B cell (primary cell): ENCODE measurements around the gene NCEH1. TPM values are rescaled to one million over a fixed set of nuclear protein-coding genes. Genes with fewer than 3 reads are reported as not detected.

Experiments used
- ATAC-seq: fragments of 200-7000 bp; cut with Tn5 transposase; one replicate; pipeline ENCODE4 v1.10.0; 2021; ENCODE audit warnings: low read depth, mild to moderate bottlenecking, moderate number of reproducible peaks, moderate library complexity
- CTCF ChIA-PET: fragments of 350-600 bp; sonication (Branson Sonifier 250); formaldehyde crosslinking; loops from one replicate; lab custom pipeline; 2021; ENCODE audit warnings: antibody characterized with exemption, inconsistent platforms; lab: Charles Lee
- POLR2A ChIA-PET: fragments of 350-600 bp; sonication (Branson Sonifier 250); formaldehyde crosslinking; loops from one replicate; lab custom pipeline; 2021; ENCODE audit warnings: antibody characterized with exemption; lab: Charles Lee
- DNase-seq: peaks from one replicate; pipeline ENCODE4 v3.0.0; 2013
- H2AFZ ChIP-seq: 2 replicates; pipeline ENCODE4 v1.6.1; 2012; ENCODE audit warnings: mild to moderate bottlenecking, low read depth, low read length; ENCODE audit not compliant: insufficient read depth, poor library complexity, severe bottlenecking
- H3K27ac ChIP-seq, 2 donors: 1 replicate in 1 of 2; 2 replicates in 1 of 2; pipeline ENCODE4 v1.5.1; 2012 to 2013; ENCODE audit warnings: low read length in 2 of 2, mild to moderate bottlenecking in 2 of 2, moderate library complexity in 1 of 2
- H3K27me3 ChIP-seq, 4 experiments: fragments of 200-600 bp in 1 of 4; sonication (generic) in 1 of 4; replicated peaks in 1 of 4; 1 replicate in 2 of 4; 2 replicates in 2 of 4; pipeline versions ENCODE4 v1.6.1 to v1.7.0; 2013 to 2016; ENCODE audit warnings: low read length in 3 of 4, mild to moderate bottlenecking in 2 of 4, mixed read lengths in 1 of 4, moderate library complexity in 1 of 4; ENCODE audit not compliant: insufficient read depth in 4 of 4, control insufficient read depth in 3 of 4; ENCODE audit errors: control extremely low read depth in 1 of 4
- H3K36me3 ChIP-seq, 2 experiments: replicated peaks in 1 of 2; 1 replicate in 1 of 2; 2 replicates in 1 of 2; pipeline versions ENCODE4 v1.6.1 to v1.7.1; 2013; ENCODE audit warnings: low read length in 1 of 2; ENCODE audit not compliant: insufficient read depth in 2 of 2, control insufficient read depth in 1 of 2; ENCODE audit errors: control extremely low read depth in 1 of 2, extremely low read depth in 1 of 2
- H3K4me1 ChIP-seq, 2 donors: fragments of 200-600 bp in 1 of 2; sonication (generic) in 1 of 2; 1 replicate in 1 of 2; 2 replicates in 1 of 2; pipeline versions ENCODE4 v1.5.1 to v1.6.1; 2013 to 2017; ENCODE audit warnings: low read length in 2 of 2; ENCODE audit not compliant: control insufficient read depth in 2 of 2, insufficient read depth in 2 of 2
- H3K4me2 ChIP-seq: replicated peaks from 2 replicates; pipeline ENCODE3; 2012; ENCODE audit warnings: mild to moderate bottlenecking, low read depth, low read length; ENCODE audit not compliant: poor library complexity, severe bottlenecking
- H3K4me3 ChIP-seq, 5 experiments: fragments of 200-600 bp in 1 of 5; sonication (generic) in 1 of 5; 1 replicate in 3 of 5; 2 replicates in 2 of 5; pipeline versions ENCODE4 v1.5.1 to v1.7.0; 2011 to 2016; ENCODE audit warnings: low read length in 4 of 5, mild to moderate bottlenecking in 4 of 5, low read depth in 2 of 5, control low read depth in 1 of 5, moderate library complexity in 1 of 5; ENCODE audit not compliant: insufficient read depth in 1 of 5; ENCODE audit errors: control extremely low read depth in 1 of 5, extremely low read depth in 1 of 5
- H3K79me2 ChIP-seq: fragments of 200-600 bp; sonication (generic); one replicate; pipeline ENCODE4 v1.6.0; 2016; ENCODE audit warnings: low read length; ENCODE audit not compliant: control insufficient read depth, insufficient read depth
- H3K9ac ChIP-seq: fragments of 200-600 bp; sonication (generic); 2 replicates; pipeline ENCODE4 v1.6.1; 2017; ENCODE audit warnings: mild to moderate bottlenecking, low read length, moderate library complexity
- H3K9me3 ChIP-seq, 3 donors: one replicate each; pipeline versions ENCODE4 v1.6.1 to v1.7.1; 2013; ENCODE audit warnings: low read length in 2 of 3; ENCODE audit not compliant: control insufficient read depth in 2 of 3, insufficient read depth in 1 of 3; ENCODE audit errors: control extremely low read depth in 1 of 3
- H4K20me1 ChIP-seq: 2 replicates; pipeline ENCODE4 v1.6.0; 2012; ENCODE audit warnings: mild to moderate bottlenecking, low read length; ENCODE audit not compliant: insufficient read depth, control insufficient read depth, poor library complexity, severe bottlenecking
- H3K27ac Mint-ChIP-seq: one replicate; pipeline ENCODE4 v1.8.0; 2021; ENCODE audit warnings: mixed read lengths
- H3K27me3 Mint-ChIP-seq: one replicate; pipeline ENCODE4 v1.8.0; 2021; ENCODE audit warnings: mixed read lengths
- H3K4me1 Mint-ChIP-seq: one replicate; pipeline ENCODE4 v1.8.0; 2021; ENCODE audit warnings: mixed read lengths
- H3K4me3 Mint-ChIP-seq: one replicate; pipeline ENCODE4 v1.8.0; 2021; ENCODE audit warnings: mixed read lengths
- H3K9me3 Mint-ChIP-seq: one replicate; pipeline ENCODE4 v1.8.0; 2022; ENCODE audit warnings: mixed read lengths; ENCODE audit not compliant: insufficient read depth
- EZH2 ChIP-seq: IDR thresholded peaks from 2 replicates; pipeline ENCODE4 v1.6.1; 2012; ENCODE audit warnings: borderline replicate concordance, low read depth, mild to moderate bottlenecking, moderate library complexity, low read length; ENCODE audit not compliant: insufficient read depth, poor library complexity, severe bottlenecking
- WGBS: methylation state at CpG from one replicate; pipeline ENCODE4 v1.1.5; 2013; ENCODE audit warnings: missing lambda C conversion rate; ENCODE audit not compliant: insufficient coverage; 5-methylcytosine and 5-hydroxymethylcytosine counted together
- intact Hi-C: fragments of 100-400 bp; cut with micrococcal nuclease; formaldehyde crosslinking; loops from one replicate; pipeline ENCODE4 v1.10.0; 2022
- polyA plus RNA-seq: library from polyadenylated mRNA; depleted of rRNA; stranded (reverse); fragments of >200 nt; gene quantifications from 2 replicates; pipeline ENCODE4 v1.2.3, GENCODE V29; 2012
- total RNA-seq, 2 donors: library from RNA; stranded (reverse); fragments of 120-200 nt in 1 of 2; gene quantifications; 1 replicate in 1 of 2; 2 replicates in 1 of 2; pipeline versions ENCODE4 v1.2.3 to v1.2.4, GENCODE V29; 2013 to 2022
- TF ChIP-seq, protein P1 (sequence below): fragments of 200-600 bp; IDR thresholded peaks from one replicate; pipeline ENCODE4 v1.8.0; 2022; ENCODE audit warnings: antibody characterized with exemption, mild to moderate bottlenecking

NCEH1 gene
- total and polyA plus RNA-seq, 2 donors (not counting 1 experiment from before 2014, with no cell fraction given), result 3.4 to 8.6 TPM

DNA sequence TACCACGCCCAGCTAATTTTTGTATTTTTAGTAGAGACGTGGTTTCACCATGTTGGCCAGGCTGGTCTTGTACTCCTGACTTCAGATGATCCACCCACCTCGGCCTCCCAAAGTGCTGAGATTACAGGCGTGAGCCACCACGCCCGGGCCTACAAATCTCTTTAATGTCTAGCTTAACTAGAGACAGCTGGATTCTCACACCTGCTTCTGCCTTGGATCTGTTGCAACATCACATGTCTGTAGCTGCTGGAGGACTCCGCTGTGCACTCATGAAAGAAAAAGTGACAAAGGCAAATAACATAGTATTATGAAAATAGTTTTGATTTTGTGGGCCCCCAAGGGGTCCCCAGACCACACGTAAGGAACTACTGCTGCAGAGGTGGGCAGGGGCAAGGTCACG lies 85.9 kb downstream of the NCEH1 start:
- no peak overlapping the region for H3K4me3 ChIP-seq
- H3K4me3 Mint-ChIP-seq, result no peak overlapping the region
- H3K79me2 ChIP-seq, result no peaks in the 10 kb centered on the region
- H3K27ac ChIP-seq, result no peak overlapping the region
- no peaks in the 10 kb centered on the region for H3K27me3 ChIP-seq
- no peak for DNase-seq
- 95% methylated on average over 9 of the region's 9 CpGs for WGBS
- no peaks in the 10 kb centered on the region for H3K9me3 ChIP-seq
- H3K27me3 Mint-ChIP-seq, result no peaks in the 10 kb centered on the region
- intact Hi-C loops, result no loop called here
- H3K4me2 ChIP-seq, result no peak overlapping the region
- no peaks in the 10 kb centered on the region for H3K36me3 ChIP-seq
- peaks cover 1% of the 10 kb centered on the region for H3K4me1 Mint-ChIP-seq
- no peak for TF ChIP-seq EZH2
- H2AFZ ChIP-seq, result no peak overlapping the region
- no peaks in the 10 kb centered on the region for H3K9me3 Mint-ChIP-seq
- ATAC-seq, result no peak
- CTCF ChIA-PET, result interaction anchor here (0.7 to 4.2 kb wide), 7 partner anchors 9 to 277 kb away, joined by 3 to 19 read pairs (median 5); no protein-coding TSS in a partner anchor
- H3K9ac ChIP-seq, result no peak overlapping the region
- POLR2A ChIA-PET, result no interaction called here
- H3K4me1 ChIP-seq, result no peaks in the 10 kb centered on the region
- no peaks in the 10 kb centered on the region for H4K20me1 ChIP-seq
- no peak overlapping the region for H3K27ac Mint-ChIP-seq

DNA sequence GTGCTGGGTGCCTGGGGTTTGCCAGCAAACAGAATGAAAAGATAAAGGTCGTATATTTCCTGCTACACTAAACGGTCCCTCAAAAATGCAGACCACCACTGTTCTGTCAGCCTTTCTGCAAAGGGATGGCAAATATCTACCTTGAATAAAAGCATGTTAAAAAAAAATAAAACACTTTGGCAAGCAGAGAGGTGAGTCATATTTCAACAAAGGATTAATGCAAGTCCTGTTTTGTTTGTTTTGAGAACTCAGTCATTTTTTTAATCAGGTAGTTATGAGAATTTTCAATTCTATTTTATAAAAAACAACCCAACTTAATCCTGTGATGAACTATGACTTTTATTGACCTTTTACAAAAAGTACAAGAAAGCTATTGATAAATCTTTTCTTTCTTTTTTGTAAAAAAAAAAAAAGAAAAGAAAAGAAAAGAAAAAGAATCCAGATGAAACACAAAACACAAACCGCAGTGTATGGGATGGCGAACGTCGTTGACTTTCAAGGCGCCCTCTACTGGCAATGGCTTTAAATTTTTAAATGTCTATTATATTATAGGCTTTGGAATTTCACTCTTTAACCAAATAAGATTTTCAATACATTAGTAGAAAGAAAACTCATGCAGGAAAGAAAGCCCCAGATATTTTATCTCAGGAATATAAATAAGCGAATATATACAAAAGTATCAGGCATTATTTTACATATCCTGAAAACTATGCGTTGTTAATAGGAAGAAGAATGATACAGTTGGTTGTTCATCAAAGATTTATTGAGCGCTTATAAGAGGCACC lies 87.8 kb downstream of the NCEH1 start:
- H3K27me3 ChIP-seq, result no peaks in the 10 kb centered on the region
- no peak overlapping the region for H3K27ac ChIP-seq
- H3K4me1 ChIP-seq, result no peaks in the 10 kb centered on the region
- peaks cover 1% of the 10 kb centered on the region for H3K4me1 Mint-ChIP-seq
- no peaks in the 10 kb centered on the region for H3K9me3 ChIP-seq
- ChIA-PET POLR2A (no interaction called here), CTCF (interaction anchor here (0.6 to 4.2 kb wide), 16 partner anchors 8 to 291 kb away, joined by 3 to 19 read pairs (median 4); partner anchors contain the start of gene NCEH1)
- H3K9ac ChIP-seq, result no peak overlapping the region
- H3K27me3 Mint-ChIP-seq, result no peaks in the 10 kb centered on the region
- no peak for ATAC-seq
- H2AFZ ChIP-seq, result no peak overlapping the region
- H3K4me2 ChIP-seq, result no peak overlapping the region
- no peaks in the 10 kb centered on the region for H4K20me1 ChIP-seq
- H3K4me3 Mint-ChIP-seq, result no peak overlapping the region
- TF ChIP-seq, protein P1, sequence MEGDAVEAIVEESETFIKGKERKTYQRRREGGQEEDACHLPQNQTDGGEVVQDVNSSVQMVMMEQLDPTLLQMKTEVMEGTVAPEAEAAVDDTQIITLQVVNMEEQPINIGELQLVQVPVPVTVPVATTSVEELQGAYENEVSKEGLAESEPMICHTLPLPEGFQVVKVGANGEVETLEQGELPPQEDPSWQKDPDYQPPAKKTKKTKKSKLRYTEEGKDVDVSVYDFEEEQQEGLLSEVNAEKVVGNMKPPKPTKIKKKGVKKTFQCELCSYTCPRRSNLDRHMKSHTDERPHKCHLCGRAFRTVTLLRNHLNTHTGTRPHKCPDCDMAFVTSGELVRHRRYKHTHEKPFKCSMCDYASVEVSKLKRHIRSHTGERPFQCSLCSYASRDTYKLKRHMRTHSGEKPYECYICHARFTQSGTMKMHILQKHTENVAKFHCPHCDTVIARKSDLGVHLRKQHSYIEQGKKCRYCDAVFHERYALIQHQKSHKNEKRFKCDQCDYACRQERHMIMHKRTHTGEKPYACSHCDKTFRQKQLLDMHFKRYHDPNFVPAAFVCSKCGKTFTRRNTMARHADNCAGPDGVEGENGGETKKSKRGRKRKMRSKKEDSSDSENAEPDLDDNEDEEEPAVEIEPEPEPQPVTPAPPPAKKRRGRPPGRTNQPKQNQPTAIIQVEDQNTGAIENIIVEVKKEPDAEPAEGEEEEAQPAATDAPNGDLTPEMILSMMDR, result peak; percentile 83
- no peak for TF ChIP-seq EZH2
- DNase-seq, result peak; percentile 37
- H3K4me3 ChIP-seq, result no peak overlapping the region
- H3K27ac Mint-ChIP-seq, result no peak overlapping the region
- intact Hi-C loops, result loop anchor here (1.0 kb wide), 2 partner anchors 135 to 162 kb away; no protein-coding TSS in a partner anchor
- WGBS, result no CpG with 5 or more reads among the region's 10 CpGs
- H3K79me2 ChIP-seq, result no peaks in the 10 kb centered on the region
- H3K36me3 ChIP-seq, result no peaks in the 10 kb centered on the region
- no peaks in the 10 kb centered on the region for H3K9me3 Mint-ChIP-seq
